Esophagus muscularis mucosa (tissue), 4 donors: ENCODE data around the gene ABCB10. TPM values are rescaled to one million over a fixed set of nuclear protein-coding genes. Genes with fewer than 3 reads are reported as not detected.

Source experiments
- DNase-seq: peaks from one replicate; pipeline ENCODE4 v3.0.0-alpha.2; 2017; ENCODE audit errors: extremely low spot score
- H3K27ac ChIP-seq, 4 donors: fragments of 200-600 bp; sonication (generic); replicated peaks in 1 of 4; 1 replicate in 3 of 4; 2 replicates in 1 of 4; pipeline ENCODE4 v1.5.1; 2016 to 2019; ENCODE audit warnings: mild to moderate bottlenecking in 1 of 4
- H3K27me3 ChIP-seq, 4 donors: fragments of 200-600 bp; sonication (generic); one replicate each; pipeline versions ENCODE4 v1.5.1 to v1.6.0; 2016 to 2019
- H3K36me3 ChIP-seq, 4 donors: fragments of 200-600 bp; sonication (generic); one replicate each; pipeline ENCODE4 v1.5.1; 2016 to 2019
- H3K4me1 ChIP-seq, 4 donors: fragments of 200-600 bp; sonication (generic); one replicate each; pipeline ENCODE4 v1.5.1; 2016 to 2019
- H3K4me3 ChIP-seq, 4 donors: fragments of 200-600 bp; sonication (generic); 1 replicate in 2 of 4; 2 replicates in 2 of 4; pipeline ENCODE4 v1.5.1; 2016 to 2019; ENCODE audit warnings: mild to moderate bottlenecking in 4 of 4, moderate library complexity in 1 of 4
- H3K9me3 ChIP-seq, 4 donors: fragments of 200-600 bp; sonication (generic); 1 replicate in 3 of 4; 2 replicates in 1 of 4; pipeline ENCODE4 v1.5.1; 2016 to 2019
- EP300 ChIP-seq: sonication (generic); formaldehyde crosslinking; IDR thresholded peaks from one replicate; pipeline ENCODE4 v1.6.1; 2017; ENCODE audit warnings: antibody characterized with exemption
- POLR2A ChIP-seq: fragments of 450-650 bp; IDR thresholded peaks from one replicate; pipeline ENCODE4 v1.6.1; 2017; ENCODE audit warnings: antibody characterized with exemption, moderate library complexity, mild to moderate bottlenecking, low read depth
- POLR2AphosphoS5 ChIP-seq, 2 donors: sonication (generic); formaldehyde crosslinking; IDR thresholded peaks; one replicate each; pipeline ENCODE4 v1.6.1; 2017; ENCODE audit warnings: antibody characterized with exemption in 2 of 2
- WGBS: methylation state at CpG from one replicate; pipeline ENCODE4 v1.1.5; 2018; 5-methylcytosine and 5-hydroxymethylcytosine counted together
- intact Hi-C: fragments of 100-400 bp; cut with DNase I; formaldehyde crosslinking; loops from one replicate; pipeline ENCODE4 v1.15.1; 2023
- total RNA-seq, 4 donors: library from RNA; depleted of rRNA; stranded (reverse); fragments of >200 nt; gene quantifications; one replicate each; pipeline versions ENCODE4 v1.1.0 to v1.2.1, GENCODE V29; 2016
- TF ChIP-seq, protein P1 (sequence below), 3 experiments: fragments of 200-600 bp in 2 of 3; fragments of 450-650 bp in 1 of 3; sonication (generic) in 2 of 3; IDR thresholded peaks; one replicate each; pipeline ENCODE4 v1.5.1; 2017 to 2019; ENCODE audit warnings: antibody characterized with exemption in 3 of 3, mild to moderate bottlenecking in 2 of 3, moderate library complexity in 1 of 3

The ABCB10 gene
- total RNA-seq, 4 donors from 2014 or later = 14.1 to 28.7 (median 21.3) TPM

DNA sequence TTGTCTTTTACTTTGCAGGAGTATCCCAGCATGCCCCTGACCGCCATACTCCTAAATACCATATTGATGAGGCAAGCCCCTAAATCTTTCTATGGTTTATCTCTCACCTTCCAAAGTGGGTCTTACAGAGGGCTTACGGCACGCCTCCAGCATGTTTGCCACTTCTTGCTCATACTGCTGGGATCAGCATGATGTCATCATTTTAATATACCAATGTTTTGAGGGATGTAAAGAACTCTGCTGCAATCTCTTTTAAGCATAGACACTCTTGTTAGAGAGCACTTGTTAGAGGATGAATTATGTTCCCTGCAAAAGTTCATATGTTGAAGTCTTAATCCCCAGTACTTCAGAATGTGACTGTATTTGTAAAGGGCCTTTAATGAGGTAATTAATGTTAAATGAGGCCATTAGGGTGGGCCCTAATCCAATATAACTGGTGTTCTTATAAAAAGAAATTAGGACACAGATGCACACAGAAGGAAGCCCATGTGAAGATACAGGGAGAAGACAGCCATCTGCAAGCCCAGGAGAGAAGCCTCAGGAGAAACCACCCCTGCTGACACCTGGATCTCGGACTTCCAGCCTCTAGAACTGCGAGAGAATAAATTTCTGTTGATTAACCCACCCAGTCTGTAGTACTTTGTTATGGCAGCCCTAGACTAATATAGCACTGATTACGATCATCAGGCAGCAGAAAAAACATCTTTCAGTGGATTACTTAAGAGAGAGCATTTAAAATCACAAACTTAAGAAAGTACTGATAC, 16.4 kb upstream of the ABCB10 start:
- H3K4me1 ChIP-seq = peaks cover 7 to 15% (median 15%) of the 10 kb centered on the region in 4 donors
- H3K9me3 ChIP-seq = no peaks in the 10 kb centered on the region
- H3K27me3 ChIP-seq = no peaks in the 10 kb centered on the region
- DNase-seq = no peak
- WGBS = 98% methylated on average over 6 of the region's 6 CpGs
- TF ChIP-seq, protein P1, sequence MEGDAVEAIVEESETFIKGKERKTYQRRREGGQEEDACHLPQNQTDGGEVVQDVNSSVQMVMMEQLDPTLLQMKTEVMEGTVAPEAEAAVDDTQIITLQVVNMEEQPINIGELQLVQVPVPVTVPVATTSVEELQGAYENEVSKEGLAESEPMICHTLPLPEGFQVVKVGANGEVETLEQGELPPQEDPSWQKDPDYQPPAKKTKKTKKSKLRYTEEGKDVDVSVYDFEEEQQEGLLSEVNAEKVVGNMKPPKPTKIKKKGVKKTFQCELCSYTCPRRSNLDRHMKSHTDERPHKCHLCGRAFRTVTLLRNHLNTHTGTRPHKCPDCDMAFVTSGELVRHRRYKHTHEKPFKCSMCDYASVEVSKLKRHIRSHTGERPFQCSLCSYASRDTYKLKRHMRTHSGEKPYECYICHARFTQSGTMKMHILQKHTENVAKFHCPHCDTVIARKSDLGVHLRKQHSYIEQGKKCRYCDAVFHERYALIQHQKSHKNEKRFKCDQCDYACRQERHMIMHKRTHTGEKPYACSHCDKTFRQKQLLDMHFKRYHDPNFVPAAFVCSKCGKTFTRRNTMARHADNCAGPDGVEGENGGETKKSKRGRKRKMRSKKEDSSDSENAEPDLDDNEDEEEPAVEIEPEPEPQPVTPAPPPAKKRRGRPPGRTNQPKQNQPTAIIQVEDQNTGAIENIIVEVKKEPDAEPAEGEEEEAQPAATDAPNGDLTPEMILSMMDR (IDR thresholded peaks at IDR 0.05) = no peak
- no peak for TF ChIP-seq POLR2AphosphoS5 (IDR thresholded peaks at IDR 0.05)
- no peak overlapping the region for H3K4me3 ChIP-seq
- intact Hi-C loops = no loop called here
- H3K27ac ChIP-seq = no peak overlapping the region
- H3K36me3 ChIP-seq = no peaks in the 10 kb centered on the region

DNA sequence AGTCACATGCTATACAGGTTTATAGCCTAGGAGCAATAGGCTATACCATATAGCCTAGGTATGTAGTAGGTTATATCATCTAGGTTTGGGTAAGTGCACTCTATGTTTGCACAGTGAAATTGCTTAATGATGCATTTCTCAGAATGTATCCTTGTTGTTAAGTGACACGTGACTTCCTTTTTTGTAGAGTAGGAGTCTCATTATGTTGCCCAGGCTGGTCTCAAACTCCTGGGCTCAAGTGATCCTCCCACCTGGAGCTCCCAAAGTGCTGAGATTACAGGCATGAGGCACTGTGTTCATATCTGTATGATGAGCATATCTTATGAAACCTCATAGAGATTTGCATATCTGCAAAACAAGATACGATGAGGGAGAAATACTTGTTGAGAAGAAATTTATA, 13.8 kb upstream of the ABCB10 start:
- 83% methylated on average over 2 of the region's 2 CpGs for WGBS
- peaks cover 0 to 2% (median 0%) of the 10 kb centered on the region in 4 donors for H3K4me1 ChIP-seq
- H3K9me3 ChIP-seq = no peaks in the 10 kb centered on the region
- no peak for DNase-seq
- H3K27ac ChIP-seq = no peak overlapping the region
- TF ChIP-seq, protein P1 (IDR thresholded peaks at IDR 0.05) = no peak
- no peak for TF ChIP-seq EP300
- no peaks in the 10 kb centered on the region for H3K36me3 ChIP-seq
- intact Hi-C loops = no loop called here
- H3K27me3 ChIP-seq = no peaks in the 10 kb centered on the region
- no peak overlapping the region for H3K4me3 ChIP-seq

- H3K36me3 ChIP-seq = no peaks in the 10 kb centered on the region
- H3K27me3 ChIP-seq = no peaks in the 10 kb centered on the region
- 54% methylated on average over 2 of the region's 2 CpGs for WGBS
- intact Hi-C loops = no loop called here
- H3K4me3 ChIP-seq = no peak overlapping the region
- H3K27ac ChIP-seq = peak overlapping the region in 1 of 4 donors; percentile 18
- H3K4me1 ChIP-seq = peaks cover 0 to 7% (median 0%) of the 10 kb centered on the region in 4 donors
- no peak for DNase-seq
- no peak for TF ChIP-seq POLR2A
- TF ChIP-seq, protein P1 (IDR thresholded peaks at IDR 0.05) = no peak
- no peak for TF ChIP-seq POLR2AphosphoS5 (IDR thresholded peaks at IDR 0.05)
- no peak for TF ChIP-seq EP300
- H3K9me3 ChIP-seq = no peaks in the 10 kb centered on the region
These were observed 12.5 kb upstream of the ABCB10 start for GRCh38 chr1:229570891-229571516.

DNA sequence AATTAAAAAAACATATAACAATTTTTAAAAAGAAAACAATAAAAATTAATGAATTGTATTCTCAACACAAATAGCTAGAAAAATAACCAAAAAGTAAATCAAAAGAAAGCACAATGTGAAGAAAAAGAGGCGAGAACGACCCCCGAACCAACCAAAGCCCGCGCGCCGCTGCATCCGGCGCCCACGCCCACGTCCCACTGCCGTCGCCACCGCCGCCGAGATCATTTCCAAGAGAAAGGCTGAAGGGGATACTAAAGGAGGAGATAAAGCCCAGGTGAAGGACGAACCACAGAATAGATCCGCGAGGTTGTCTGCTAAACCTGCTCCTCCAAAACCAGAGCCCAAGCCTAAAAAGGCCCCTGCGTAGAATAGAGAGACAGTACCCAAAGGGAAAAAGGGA, 11.8 kb upstream of the ABCB10 start:
- TF ChIP-seq POLR2A (no peak), POLR2AphosphoS5 (IDR thresholded peaks at IDR 0.05) (no peak), EP300 (no peak)
- TF ChIP-seq, protein P1 (IDR thresholded peaks at IDR 0.05) = no peak
- 77% methylated on average over 20 of the region's 20 CpGs for WGBS
- Histone ChIP-seq H3K4me1 (peaks cover 0 to 7% (median 0%) of the 10 kb centered on the region in 4 donors), H3K9me3 (no peaks in the 10 kb centered on the region), H3K4me3 (no peak overlapping the region), H3K27me3 (no peaks in the 10 kb centered on the region), H3K27ac (no peak overlapping the region), H3K36me3 (no peaks in the 10 kb centered on the region)
- intact Hi-C loops = no loop called here
- DNase-seq = no peak
